Cortex of kidney (tissue), 1 donor: ENCODE results near the gene L3MBTL4.

Experiments
- DNase-seq: peaks from one replicate; lab custom pipeline; 2025; lab: John Stamatoyannopoulos, UW

The L3MBTL4 gene

DNA sequence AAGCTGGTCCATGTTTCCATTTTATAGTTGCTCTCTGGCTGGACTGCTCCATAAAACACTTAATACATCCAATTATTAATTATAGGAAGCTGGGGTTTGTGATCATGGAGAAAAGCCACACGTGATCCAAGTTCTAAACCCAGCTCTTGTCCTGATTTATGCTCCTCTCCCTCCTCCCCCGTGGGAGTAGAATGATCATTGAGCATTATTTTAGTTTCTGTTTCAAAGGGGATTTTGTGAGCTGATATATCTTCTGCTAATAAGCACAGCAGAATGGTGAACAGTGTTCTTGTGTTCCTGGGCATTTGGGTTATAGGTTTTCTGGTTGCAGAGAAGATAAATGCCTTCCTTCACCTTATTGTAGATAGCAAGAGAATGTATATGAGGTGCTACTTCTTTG is 383.7 kb downstream of the L3MBTL4 start:
- no peak for DNase-seq

DNA sequence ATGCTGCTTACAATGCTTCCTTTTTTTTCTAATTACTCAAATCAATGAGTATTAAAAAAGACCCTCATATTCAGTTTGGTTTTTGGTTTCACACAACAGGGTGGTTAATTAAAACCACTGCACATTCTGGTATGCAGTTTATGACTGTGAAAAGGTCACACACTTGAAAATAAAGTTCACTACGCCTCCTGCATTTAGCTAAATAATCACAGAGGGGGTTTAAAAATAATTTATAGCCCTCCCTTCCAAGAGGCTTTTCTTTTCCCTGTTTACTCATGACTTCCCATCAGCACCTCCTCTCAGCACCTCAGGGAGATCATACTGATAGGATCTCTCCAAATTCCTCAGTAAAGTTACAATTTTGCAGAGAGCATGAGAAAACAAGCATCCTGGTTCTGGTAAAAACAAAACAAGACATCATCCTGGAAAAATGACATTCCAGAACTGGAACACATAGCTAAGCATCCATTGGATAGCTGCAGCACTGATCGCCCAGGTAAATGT is 389.9 kb downstream of the L3MBTL4 start:
- no peak for DNase-seq

DNA sequence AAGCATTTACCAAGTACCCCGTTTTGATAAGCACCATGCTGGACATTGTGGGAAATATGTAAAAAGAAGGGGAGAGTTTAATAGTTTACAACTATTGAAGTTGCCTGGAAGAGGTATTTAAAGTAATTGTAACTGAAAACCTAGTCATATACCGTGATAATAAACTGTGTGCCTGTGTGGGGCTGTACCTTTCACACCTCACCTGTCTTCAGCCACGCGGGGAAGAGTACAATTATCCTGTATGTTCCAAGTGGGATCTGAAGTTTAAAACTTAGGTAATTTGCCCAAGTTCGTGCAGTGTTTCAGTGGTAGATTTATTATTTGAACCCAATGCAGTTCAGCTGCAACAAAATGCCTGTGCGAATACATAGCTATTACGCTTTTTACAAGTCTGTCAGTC is 391.2 kb downstream of the L3MBTL4 start:
- DNase-seq: no peak

DNA sequence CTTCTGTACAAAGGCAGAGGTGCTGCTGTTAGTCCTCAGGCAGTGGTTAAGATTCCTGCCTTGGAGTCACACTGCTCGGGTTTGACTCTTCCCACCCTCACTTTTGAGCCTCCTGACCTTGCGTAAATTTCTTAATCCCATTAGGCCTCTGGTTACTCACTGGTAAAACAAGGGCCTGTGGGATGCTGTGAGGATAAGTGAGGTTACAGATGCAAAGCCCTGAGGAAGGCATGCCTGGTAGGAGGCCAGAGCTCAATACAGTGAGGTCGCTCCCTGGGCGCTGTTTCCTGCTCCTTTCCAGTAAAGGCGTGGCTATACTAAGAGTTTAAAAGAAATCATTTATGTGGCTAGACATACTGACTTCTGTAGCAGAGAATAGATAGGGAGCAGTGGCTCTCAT is 391.9 kb downstream of the L3MBTL4 start:
- no peak for DNase-seq

DNA sequence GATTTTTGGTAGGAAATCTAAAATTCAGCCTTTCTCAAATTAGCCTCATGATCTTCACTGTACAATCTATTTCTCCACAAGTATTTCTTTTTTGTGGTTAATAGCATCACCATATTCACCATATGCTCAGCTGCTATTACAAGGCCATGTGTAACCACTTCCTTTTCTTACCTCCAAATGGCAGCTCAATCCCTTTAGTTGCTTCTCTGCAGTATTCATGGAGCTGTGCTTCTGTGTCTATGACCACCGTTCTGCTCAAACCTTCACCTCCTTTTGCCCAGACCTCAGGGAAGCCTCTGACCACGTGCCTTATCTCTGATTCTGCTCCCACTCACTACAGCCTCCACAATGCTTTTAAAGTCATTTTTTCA is 392.7 kb downstream of the L3MBTL4 start:
- DNase-seq: no peak

DNA sequence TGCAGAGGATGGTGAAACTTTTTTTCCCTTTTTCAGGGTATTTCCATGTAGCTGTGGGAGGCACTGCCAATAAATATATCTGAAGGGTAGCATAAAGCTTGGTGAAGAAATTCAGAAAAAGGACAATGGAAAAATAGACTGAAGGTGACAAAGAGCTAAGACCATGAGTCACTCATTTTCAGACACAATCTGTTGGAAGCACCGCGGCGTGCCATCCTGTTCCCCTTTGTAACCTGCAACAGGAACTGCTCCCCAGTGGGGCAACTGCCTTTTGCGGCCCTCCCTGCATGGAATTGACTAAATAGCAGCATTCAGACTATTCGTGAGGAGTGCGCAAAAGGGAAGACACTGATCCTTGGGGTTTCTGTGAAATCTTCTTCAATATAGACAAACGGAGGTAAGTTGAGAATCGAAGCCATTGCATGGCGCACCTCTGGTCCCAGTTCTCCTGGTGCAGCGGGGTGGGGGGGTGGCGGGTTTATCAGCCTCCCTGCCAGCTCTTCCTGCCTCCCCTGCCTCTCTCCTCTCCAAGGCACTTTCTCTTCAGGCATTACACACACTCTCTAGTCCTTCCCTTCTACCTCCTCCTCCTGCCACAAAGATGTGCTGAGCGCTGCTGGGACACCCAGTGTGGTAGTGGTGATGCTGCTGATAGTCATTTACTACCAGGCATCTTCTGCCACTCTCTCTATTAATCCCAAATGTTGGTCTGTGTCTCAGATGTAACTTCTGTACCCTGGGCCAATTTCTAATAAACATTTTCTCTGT is 393.2 kb downstream of the L3MBTL4 start:
- no peak for DNase-seq

DNA sequence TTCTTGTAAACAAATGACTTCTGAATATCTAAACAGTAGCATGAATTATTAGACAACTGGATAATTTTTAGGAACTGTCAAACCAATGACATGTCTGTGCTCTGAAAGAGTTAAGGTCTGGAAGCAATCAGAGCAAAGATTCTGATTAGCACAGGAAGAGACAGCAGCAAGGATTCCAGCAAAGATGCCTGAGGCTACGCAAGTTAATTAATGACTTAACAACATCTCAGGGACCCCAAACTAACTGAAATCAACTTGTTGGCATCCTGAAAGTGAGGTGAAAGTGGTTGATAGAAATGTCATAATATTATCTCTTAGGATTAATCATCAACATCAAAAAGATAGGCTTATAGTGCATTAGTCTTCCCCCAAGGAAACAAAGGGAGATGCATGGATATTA is 396.0 kb downstream of the L3MBTL4 start:
- no peak for DNase-seq

DNA sequence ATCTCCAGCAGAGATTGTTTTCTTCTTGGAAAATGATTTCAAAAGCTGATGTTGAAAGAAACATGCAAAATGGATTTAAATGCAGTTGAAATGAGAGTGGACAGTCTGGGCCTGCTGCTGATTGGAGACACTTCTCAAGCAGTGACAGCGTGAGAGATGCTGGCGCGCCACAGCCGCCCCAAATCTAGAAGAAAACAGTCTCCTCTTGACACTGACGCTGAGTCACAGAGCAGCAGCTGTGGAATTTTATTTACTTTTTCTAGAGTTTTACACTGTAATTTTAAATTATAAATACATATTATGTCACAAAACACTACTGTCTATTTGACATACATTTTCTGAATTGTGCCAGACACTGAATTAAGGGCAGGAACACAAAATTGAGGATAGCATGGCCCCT is 397.5 kb downstream of the L3MBTL4 start:
- DNase-seq: no peak

DNA sequence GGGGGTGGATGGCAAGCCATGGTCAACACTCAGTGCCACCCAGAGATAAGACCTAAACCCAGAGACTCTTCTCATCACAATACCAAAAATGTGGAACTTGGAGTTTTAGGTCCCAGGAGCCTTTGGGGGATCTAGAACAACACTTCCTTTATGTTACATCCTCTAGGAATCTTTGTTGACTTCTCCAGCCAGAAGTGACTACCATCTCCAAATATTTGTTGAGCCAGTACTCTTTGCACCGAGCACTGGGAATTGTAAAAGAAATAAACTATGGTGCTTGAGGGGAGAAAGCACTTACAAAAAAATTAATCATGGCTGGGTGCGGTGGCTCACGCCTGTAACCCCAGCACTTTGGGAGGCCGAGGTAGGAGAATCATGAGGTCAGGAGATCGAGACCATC is 399.3 kb downstream of the L3MBTL4 start:
- no peak for DNase-seq

DNA sequence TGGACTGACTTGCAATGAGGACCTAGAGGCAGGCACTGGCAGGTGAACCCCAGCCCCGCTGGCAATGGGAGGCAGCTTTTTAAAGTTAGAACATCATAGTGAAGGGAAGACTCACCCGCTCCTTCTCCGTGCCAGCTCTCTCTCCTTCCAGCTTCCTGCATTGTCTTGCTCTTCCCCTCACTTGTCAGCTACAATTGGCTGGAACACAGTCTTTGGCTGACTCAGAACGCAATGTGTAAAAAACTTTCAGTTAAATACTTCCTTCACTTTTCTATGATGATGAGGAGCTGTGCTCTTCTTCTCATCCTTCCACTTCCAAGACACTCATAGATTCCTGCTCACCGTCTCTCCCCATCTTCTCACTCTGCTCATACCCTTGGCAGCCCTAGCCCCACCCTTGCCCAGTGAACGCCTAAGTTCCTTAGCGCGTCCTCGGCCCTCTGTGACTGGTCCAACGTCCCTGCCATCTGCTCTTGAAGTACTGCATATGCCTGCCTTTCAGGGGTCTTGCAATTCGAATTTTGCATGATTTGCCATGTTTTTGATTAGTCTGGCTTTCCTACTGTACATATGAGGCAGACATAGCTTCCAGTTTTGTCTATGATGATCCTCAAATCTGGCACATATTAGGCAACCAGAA is 401.4 kb downstream of the L3MBTL4 start:
- no peak for DNase-seq

DNA sequence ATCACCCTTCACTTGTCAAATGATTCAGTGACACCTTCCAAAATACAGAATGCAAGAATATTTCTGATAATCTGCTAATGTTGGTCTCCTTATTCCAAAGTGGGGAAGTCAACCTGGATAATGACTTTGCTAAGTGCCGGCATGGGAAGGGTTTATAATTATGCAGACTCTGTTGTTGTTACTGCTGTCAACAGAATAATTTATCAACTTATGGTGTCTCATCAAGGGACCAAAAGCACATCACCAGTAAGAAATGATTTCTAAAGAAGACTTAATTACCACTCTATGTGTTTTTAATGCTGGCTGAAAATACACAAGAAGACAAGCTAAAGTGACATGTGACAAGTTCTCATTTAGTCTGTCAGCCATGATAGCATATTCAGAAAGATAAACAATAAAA is 403.8 kb downstream of the L3MBTL4 start:
- no peak for DNase-seq

DNA sequence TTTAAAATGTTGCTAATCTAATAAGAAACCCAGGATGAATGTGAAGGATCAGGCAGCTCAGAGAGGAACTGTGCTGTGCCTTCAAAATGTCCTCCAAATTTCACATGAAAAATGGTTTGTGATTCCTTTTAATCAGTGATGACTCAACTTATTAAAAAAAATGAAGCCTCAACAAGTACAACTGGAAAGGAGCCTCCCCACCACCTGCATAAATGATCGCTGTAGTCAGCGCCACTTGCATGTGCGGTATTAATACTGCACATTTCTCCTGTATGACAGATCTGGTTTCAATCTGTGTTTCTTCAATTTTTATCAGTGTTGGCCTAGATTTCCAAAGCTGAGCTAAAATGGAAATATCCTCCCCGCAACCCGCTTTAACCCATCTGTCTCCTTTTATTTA is 404.4 kb downstream of the L3MBTL4 start:
- no peak for DNase-seq

DNA sequence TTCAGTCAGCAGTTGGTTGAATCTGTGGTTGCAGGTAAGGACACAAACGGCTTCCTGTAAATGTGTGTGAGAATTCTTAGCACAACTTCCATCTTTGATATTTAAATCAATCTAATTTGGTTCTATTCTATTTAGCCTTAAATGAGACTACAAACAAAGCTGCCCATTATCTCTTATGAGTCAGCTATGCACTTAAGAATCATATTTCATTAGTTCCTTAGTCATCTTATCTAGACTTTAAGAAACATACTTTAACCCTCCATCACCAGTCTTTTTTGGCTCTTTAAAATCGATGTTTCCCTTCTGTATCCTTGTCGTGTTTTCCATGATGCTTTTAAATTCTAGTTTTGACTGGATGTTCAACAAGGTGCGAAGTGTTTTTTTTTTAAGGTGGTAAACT is 405.0 kb downstream of the L3MBTL4 start:
- DNase-seq: no peak

DNA sequence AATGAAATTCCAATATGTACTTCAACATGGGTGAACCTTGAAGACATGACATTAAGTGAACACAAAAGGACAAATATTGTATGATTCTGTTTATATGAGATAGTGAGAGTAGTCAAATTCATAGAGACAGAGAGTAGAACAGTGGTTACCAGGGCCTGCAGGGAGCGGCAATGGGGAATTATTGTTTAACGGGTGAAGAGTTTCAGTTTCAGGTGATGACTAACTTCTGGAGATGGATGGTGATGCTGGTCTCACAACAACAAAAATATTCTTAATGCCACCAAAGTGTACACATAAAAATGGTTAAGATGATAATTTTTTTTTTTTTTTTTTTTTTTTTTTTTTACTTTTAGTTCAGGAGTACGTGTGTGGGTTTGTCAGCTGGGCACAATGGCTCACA is 410.0 kb downstream of the L3MBTL4 start:
- no peak for DNase-seq

DNA sequence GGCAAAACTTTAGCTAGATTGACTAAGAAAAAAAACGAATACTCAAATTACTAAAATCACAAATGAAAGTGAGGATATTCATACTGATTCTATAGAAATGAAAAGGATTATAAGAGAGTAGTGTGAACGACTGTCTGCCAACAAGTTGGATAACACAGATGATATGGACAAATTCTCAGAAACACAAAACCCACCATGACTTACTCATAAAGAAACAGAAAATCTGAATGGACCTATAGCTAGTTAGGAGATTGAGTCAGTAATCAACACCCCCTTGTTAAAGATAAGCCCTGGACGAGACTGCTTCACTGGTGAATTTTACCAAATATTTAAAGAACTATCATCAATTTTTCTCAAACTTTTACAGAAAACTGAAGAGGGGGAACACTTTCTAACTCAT is 410.6 kb downstream of the L3MBTL4 start:
- no peak for DNase-seq

DNA sequence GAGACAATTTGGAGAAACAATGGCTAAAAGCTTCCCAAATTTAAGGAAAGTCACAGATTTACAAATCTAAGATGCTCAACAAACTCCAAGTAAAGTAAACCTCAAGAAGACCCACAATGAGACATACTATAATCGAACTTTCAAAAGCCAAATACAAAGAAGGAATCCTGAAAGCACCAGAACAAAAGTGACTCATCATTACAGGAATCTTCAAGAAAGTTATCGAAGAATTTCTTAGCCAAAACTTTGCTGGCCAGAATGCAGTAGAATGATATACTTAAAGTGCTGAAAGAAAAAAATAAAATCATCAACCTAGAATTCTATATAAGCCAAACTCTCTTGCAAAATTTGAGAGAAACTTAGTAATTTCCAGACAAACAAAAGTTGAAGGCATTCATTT is 412.8 kb downstream of the L3MBTL4 start:
- no peak for DNase-seq

DNA sequence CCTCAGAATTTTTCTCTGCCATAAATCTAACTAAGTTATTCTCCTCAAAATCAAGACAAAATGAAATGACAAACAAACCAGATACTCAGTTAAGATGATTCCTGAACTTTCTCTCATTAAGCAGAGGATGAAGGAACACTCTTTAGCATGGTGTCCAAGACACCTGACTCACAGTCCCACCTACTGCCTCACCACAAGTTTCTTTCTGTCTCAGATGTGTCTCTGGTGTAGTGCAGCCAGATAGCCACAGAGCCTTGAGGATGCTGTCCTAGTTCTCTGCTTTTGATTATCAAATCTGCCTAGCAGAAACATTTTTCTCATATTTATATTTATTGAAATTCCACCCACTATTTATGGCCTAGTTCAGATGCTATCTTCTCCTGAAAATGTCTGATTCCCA is 415.8 kb downstream of the L3MBTL4 start:
- no peak for DNase-seq

DNA sequence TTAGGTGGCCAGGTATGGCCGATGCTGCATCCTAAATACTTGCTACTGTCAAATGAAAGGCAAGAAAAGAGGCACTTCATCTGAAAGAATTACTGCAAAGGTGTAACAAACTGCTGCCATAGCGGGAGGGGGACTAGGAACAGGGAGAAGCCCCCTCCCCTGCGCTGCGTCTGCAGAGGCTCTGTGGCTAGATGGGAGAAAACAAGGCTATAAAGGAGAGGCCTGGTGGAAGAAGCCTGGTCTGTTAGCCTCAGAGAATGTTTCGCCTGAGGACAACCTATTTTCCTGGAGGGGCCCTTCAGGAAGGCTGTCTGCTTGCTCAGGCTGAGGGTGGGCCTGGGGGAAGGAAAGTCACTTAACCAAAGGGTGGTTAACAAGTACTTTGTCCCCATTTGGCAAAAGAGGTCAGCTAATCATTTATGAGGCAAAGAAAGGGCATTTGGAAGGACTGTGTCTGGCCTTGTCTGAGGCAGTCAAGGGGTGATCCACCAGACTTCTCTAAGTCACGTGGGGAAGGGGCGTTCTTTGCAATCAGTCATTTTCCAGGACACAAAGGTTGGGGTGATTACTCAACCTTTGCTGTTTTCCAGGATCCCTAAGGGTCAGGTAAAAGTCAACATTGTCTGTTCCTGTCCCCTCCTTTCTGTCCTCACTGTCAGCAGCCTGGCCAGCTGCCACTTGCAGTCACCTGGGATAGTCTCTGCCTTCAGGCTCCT is 416.4 kb downstream of the L3MBTL4 start:
- DNase-seq: no peak

DNA sequence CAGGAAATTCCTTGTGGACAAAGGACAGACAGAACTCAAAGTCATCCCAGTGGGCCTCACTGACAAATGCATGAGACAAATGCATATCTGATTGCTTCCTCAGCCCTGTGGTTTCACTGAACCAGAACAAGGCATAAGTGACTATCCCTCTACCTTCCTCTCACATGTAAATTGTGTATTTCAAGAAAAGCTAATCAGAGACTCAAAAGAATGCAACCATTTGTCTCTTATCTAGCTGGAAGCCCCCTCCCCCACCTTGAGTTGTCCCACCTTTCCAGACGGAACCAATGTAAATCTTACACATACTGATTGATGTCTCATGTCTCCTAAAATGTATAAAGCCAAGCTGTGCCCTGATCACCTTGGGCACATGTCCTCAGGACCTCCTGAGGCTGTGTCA is 417.4 kb downstream of the L3MBTL4 start:
- DNase-seq: no peak

DNA sequence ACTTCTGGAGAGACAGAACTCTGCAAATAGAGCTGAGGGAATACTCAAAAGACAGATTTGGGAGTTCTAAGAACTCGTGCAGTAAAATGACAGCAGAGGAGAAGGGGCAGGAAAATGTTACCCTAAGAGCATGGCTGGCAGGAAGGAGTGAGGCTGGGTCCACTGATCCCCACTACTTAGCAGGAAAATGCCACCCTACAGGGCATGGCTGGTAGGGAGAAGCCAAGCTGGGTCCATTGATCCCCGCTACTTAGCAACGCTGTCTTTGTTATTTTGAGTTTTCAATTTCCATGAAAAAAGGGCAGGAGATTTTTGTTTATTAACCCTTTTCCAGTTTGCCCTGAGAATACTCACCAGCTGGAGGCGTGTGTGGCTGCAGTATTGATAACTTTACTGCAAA is 419.1 kb downstream of the L3MBTL4 start:
- DNase-seq: no peak

DNA sequence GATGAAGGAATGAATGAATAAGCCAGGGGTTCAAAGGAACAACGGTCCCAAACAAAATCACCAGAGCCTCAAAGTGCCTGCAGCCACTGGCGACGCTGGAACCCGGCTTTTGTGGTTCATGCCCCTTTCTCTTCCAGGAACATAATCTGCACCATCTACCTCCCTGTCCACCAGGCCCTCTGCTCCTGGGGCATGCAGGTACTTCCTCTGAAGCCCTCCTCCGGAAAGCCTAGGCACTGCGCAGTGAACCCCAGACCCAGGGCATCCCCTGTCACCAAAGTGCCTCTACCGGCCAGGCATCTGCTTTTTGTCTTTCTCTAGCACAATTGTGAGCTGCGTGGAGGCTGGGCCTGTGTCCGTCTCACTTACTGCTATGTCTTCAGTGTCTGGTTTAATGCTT is 420.8 kb downstream of the L3MBTL4 start:
- no peak for DNase-seq

DNA sequence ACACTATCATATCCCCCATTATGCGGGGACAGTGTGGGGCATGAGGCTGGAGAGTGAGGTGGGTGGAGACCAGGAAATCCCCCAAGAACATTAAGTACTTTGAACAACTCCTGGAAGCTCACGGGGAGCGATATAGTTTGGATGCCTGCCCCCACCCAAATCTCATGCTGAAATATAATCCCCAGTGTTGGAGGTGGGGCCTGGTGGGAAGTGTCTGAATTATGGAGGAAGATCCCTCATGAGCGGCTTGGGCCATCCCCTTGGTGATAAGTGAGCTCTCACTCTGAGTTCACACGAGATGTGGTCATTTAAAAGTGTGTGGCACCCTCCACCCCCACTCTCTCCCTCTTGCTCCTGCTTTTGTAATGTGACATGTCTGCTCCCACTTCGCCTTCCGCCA is 422.3 kb downstream of the L3MBTL4 start:
- DNase-seq: no peak

DNA sequence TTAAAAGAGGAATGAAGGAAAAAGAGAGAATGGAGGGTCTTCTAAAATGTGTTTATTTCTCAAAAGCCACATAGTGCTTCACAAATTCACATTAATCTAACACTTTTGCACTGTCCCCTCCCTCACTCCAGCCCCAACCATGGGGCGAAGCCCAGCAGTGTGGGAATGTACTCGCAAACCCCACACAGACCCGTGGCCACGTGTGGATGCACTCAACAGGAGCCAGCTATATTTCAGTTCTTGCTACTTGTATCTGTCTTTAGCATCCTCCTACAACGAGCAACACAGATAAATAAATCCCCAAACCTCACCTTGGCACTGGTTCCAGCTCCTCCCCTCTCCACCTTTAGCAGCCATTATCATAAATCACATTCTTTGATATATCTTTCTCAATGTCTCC is 427.5 kb downstream of the L3MBTL4 start:
- DNase-seq: no peak
